Midbrain (tissue), 1 donor: Measurements from ENCODE around the gene MTMR10.

Source experiments
- DNase-seq: peaks from one replicate; lab custom pipeline; 2025; lab: John Stamatoyannopoulos, UW

MTMR10 gene, protein sequence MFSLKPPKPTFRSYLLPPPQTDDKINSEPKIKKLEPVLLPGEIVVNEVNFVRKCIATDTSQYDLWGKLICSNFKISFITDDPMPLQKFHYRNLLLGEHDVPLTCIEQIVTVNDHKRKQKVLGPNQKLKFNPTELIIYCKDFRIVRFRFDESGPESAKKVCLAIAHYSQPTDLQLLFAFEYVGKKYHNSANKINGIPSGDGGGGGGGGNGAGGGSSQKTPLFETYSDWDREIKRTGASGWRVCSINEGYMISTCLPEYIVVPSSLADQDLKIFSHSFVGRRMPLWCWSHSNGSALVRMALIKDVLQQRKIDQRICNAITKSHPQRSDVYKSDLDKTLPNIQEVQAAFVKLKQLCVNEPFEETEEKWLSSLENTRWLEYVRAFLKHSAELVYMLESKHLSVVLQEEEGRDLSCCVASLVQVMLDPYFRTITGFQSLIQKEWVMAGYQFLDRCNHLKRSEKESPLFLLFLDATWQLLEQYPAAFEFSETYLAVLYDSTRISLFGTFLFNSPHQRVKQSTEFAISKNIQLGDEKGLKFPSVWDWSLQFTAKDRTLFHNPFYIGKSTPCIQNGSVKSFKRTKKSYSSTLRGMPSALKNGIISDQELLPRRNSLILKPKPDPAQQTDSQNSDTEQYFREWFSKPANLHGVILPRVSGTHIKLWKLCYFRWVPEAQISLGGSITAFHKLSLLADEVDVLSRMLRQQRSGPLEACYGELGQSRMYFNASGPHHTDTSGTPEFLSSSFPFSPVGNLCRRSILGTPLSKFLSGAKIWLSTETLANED

DNA sequence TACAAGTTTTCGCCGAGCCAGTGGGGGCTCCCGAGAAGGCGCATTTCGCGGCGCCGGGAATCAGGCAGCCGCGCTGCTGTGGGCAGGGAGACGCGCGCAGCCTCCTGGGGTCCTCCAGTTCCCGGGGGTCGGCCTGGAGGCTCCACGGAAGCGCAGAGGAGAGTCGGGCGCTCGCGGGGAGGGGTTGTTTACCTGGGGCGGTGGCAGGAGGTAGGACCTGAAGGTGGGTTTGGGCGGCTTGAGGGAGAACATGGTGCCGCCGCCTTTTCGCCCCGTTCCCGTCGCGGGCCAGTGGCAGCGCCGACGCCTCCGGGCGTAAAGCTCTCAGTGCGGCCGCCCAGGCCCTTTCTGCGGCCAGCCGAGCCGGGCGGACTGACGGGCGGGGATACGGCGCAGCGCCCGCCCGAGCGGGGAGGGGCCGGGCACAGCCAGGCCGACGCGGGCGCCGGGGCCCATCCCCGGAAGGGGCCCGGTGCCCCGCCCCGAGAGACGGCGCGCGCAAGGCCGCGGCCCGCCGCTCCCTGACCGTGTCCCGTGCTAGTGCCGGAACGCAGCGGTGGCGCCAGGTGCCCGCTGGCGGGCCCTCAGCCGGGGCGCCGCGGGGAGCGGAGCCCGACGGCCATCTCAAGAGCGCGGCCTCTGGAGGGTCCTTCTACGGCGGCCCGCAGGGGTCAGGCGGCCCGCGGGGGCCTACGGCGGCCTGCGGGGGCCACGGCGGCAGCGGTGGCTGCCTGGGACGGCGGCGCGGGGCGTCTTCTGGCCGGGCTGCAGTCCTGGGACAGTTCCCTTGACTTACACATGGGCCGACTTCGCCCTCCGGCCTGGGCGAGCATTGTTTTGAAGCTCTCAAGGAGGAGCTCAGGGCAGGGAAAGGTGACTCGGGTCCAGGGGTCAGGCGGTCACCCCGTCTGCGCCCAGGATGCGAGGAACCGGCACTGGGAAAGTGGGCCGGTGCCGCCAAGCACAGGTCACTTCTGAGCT is at the start of gene MTMR10:
TSS of gene MTMR10 (minus strand) at position 374 of the 981 bp plus-strand sequence. CDS start at position 252, 122 bp downstream.
- peak; percentile 87 for DNase-seq

DNA sequence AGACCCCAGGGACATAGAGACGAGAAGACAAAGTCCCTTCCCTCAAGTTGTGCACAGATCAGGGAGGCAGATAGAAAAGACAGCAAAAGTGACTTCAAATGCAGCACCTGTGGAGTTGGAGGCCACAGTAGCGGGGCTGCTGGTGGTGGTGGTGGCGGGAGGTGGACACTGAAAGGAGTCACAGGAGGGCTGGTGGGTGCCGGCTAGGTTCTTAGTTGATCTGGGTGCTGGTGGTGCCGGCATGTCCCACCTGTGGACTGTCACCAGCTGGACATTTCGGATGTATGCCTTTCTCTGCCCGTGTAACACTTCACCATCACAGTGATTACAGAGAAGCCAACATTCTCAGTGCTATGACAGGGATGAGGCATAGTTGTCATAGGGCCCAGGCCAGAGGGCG is 49.2 kb upstream of the MTMR10 start:
- no peak for DNase-seq

DNA sequence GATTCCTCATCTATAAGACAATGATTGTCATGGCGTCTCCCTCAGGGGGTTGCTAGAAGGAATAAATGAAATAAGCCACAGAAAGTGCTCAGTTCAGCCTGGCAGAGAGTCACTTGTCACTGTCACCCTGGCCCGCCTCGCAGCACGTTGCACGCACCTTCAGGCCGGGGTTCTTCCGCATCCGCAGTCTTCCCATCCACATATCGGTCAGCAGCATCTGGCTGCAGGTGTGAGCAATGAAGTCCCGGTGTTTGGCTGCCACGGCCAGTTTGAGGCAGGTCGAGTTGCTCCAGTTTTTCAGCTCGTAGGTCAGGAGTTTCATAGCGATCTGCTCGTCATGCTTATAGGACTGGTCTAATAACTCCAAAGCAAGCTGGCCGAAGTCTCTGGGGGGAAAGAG is 48.5 kb upstream of the MTMR10 start:
- no peak for DNase-seq

DNA sequence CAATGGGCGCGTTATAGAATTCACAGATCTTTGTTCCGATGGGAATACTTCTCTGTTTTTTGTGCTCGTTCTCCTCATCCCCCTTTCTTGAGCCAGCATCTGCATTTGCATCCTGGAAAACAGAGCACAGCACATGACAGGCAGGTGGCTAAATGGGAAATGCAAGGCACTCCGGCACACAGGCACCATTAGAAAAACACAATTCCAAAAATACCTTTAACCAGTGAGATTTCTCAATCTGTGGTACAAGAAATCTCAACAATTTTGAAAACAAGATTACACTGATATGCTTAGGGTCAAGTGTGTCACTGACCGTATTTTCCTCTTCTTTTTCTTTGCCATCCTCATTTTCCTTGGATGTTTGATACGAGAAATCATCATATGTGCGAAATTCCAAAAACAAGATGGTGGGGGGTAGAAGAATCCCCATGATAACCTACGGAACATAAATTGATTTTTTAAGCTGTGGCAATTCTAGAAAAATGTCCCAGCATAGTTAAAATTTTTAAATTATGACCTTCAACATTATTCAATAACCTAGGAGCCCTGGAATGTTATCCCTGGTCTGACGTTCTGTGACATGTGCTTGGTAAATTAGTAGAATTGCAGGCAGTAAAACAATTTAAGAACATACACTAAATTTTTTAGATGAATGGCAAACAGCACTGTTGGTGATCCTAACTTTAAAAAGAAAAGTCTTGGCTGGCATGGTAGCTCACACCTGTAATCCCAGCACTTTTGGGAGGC is 46.5 kb upstream of the MTMR10 start:
- no peak for DNase-seq

DNA sequence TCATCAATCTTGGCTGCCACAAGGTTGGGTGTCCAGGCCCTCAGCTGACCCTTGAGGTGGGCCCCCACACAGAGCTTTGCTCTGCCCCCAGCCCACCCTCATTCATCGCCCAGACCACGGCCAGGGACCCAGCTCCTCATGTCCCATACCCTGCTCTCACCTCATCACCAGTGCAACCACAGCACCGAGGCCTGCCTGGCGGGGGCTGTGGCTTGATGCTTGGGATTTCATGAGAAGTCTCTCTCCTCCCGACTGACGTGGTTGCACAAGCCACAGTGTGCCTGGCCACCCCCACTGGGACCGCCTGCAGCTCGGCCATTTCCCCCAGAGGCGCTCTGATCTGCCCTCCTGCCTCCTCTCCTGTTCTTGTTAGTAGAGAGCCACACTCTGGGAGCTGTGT is 45.4 kb upstream of the MTMR10 start:
- DNase-seq = no peak

DNA sequence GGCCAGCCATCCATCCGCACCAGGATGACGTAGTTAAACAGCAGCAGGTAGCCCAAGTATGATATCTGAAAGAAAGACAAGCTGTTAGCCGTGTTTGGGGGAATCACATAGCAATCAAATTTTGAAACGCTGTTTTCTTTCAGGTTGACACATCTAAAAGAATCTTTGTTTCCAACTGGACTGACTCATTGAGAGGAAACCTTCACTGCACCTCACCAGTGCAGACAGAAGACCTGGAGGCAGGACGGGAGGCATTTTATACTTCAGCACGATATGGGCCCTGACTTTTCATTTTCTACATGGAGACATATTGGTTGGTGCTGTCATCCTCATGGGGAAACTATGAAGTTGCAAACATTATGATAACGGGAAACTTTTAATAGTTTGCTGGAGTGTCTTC is 44.2 kb upstream of the MTMR10 start:
- DNase-seq = no peak

DNA sequence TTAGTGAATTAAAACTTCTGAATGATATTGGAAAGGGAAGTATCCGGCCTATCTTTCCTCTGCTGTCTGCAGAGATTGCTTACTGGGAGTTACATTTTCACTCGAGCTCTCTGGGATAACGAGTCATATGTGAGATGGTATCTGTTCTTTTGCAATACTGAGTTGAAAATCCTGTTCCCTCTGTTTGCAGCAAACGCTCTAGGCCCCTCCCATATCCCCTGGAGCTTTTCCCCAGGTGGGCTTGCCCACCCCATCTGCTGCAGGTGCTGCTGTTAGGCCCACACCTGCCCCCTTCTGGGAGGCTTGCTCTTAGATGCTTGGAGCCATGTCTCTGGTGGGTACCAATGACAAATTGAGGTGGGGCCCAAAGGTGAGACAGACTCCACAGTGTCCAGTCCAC is 42.7 kb upstream of the MTMR10 start:
- no peak for DNase-seq

DNA sequence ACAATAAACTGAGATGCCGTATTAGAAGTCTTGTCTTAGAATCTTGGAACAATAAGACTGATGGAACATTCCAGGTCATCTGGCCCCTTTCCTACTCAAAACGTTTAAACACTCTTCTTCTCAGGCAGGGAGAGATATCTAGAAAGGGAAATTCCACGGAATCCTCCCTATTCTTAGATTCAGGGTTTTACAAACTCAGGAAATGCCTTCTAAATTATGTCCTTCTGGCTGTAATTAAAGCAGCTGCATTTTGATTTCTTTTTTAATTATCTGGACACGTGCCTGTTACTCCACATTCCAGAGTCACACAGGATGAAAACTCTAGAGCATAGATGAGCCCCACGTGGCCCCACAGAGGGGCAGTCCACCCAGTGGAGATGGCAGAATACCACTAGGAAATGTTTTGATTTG is 41.5 kb upstream of the MTMR10 start:
- DNase-seq = no peak

DNA sequence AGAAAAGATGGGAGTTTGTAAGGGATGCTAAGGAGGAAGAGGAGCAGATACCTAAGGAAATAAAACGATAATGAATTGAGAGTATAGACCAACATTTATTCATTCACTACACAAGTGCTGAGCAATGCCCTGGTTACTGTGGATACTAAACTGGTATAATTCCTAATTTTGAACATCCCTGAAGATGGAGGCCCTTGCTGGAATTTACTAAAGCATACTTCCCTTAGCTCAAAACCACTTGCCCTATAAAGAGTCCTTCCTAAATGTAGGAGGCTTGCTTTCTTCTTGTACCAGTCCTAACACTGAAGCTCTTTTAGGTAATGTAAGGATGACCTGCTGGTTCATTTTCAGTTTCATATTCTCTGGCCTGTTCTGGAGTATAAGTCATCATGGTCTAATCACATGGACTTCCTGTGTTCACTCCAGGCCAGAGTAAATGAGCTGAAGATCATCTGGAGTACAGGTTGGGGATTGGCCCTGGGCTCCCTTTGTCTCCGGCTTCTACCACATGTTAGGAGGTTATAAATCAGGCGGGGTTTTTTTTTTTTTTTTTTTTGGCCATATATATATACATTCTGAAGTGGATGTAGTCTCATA is 40.1 kb upstream of the MTMR10 start:
- no peak for DNase-seq

DNA sequence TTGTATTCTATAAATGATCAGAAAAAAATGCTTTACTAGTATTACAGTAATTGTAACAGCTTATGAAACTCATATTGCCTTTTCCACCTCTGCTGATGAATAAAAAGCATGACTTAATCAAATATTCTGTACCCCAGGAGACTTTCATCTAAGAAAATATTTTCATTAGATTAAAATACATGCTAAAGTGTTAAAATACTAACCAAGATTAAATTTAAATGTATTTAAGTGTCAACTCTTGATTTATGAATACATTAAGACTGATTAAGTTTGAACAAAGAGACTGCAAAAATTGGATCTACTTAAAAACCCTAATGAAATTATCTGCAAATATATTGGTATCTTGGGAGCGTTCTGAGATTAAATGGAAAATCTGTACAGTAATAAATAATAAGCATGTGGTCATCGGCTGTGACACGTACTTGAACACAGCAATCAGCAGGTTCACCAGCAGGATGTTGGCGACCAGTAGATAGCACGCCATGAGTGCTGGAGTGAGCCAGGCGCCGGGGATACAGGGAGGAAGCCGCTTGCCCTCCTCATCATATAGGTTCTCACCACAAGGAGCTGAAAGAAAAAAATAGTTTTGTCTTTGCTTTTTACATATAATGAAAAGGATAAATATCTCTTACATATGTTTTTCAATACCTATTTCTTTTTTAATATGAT is 36.6 kb upstream of the MTMR10 start:
- DNase-seq = no peak

DNA sequence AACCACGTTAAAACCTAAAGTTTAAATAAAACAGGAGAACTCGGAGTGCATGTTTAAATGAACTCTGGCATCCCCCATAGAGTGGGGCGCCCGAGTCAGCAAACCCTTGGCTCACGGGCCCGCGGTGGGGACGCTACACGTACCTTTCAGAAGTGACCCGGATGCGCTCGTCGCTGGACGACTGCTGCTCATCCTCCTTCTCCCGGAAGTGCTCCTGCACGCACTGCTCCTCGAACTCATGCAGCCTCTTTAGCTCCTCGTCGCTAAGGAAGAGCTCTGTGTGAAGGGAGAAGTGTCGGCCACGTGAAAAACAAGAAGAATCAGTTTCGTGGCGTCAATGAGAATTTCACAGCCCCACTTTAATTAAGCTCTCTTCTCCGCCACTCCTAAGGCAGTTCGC is 34.6 kb upstream of the MTMR10 start:
- DNase-seq = no peak

DNA sequence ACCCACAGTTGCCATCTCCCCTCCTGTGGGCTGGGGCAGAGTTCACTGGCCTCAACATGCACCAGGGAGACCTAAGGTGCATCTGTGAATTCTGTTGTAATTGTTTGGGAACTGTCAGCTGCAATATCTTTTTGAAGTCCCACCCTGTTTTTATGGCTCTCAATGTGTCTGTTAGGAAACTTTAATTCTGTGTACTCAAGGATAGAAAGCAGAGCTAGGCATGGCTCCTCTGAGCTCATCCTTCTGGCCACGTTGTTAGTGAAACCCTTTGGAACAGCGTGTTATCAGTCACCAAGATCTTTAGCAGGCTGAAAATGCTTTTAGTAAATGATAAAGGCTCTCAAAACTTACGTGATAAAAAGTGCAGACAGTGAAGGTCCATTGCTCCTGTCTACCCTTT is 33.6 kb upstream of the MTMR10 start:
- DNase-seq = no peak

DNA sequence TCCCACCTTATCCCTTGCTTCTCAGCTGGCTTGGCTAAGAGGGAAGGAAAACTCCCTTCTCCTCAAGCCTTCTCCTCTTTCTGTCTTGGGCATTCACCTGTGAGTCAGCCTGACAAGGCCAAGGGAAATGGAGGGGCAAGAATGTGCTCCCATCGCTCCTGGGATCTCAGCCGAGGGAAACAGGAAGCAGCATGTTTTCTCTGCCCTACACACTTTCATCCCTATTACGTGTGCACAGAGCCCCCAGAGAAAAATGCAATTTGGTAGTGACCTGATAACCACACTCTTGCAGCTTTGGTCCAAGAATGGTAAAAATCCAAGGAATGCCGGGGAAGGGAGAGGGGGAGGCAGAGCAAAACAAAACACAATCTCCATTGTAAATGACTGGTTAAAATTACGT is 32.9 kb upstream of the MTMR10 start:
- DNase-seq = no peak

DNA sequence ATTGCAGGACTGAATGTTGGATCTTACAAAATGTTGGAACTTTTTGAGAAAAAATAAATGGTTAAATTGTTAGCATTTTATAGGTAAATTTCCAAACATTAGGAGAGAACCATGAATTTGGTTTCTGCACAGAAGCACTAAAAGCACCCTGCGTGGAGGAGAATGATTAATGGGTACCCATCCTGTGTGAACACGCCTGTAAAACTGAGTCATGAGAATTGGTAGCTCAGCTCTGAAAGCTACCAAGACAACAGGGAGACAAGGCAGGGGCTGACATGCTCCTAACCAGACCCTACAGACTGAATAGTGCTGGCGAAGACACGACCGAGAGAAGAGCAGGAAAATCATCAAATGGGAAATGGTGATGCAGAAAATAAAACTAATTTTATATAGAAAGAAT is 32.4 kb upstream of the MTMR10 start:
- DNase-seq = no peak

DNA sequence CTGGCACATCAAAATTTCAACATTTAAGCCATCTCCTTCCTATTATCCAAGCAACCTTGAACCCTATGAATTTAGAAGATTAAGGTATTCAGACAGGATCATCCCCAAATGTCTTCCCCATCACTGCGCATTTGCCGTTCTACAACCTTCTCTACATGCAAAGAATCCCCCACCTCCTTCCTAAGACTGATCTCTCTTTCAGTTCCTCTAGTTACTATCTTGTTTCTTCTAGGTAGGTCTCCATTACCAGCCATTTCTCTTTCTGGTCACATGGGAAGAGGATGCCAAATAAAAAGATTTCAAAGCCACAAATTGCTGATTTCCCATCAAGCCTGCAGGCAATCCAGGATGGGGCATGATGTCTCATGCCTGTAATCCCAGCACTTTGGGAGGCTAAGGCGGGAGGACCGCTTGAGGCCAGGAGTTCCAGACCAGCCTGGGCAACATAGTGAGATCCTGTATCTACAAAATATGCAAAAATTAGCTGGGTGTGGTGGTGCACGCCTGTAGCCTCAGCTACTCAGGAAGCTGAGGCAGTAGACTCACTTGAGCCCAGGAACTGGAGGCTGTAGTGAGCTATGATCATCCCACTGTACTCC is 29.7 kb upstream of the MTMR10 start:
- DNase-seq = no peak

DNA sequence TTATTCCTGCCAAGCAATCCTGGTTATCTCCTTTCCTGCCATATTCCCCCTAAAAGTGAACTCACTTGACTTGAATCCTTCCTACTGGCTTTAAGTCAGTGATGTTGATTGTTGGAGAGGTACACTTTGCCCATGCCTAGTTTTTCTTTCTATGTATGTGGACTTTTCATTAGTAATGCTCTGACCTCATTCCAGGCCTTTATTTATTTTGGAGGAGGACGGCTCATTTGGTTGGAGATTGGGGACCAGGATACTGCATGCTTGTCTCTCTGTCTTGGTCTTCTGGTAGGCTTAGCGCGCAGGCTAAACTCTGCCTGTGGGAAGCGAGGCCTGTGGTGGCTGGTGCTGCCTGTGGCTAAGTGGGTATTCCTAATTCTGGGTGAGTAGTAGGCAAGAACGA is 29.1 kb upstream of the MTMR10 start:
- no peak for DNase-seq

DNA sequence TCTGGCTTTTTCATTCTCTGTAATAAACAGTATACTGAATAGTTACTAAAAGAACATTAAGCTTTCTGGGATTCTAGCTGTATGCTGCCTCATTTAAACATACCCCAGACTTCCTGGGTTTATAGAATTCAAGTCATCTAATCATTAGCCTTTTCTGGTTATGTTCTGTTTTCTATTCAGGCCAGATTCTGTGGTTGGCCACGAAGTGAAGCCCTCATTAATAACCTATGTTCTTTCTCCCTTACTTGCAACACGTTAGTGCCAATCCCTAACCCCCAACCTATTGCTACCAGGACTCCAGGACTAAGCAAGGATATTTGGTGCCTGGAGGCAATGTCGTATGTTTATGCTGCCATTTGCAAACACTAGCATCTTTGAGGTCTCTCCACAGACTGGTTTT is 28.6 kb upstream of the MTMR10 start:
- no peak for DNase-seq

DNA sequence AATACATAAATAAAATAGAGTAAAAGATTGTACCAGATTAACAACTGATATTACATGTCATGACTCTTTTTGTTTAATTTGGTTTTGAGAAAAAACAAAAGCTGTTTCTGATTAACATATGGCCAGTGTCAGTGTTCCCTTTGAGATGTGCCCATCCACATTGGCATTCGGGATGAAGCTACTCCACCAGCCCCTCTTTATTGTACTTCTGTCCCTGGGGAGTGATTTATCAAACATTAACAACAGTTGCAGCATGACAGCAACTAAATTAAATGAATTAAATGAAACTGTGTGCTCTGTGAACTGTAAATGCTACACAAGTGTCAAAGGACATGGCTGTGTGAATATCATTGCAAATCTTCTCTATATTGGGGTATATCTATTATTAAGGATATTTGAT is 25.9 kb upstream of the MTMR10 start:
- DNase-seq = no peak

DNA sequence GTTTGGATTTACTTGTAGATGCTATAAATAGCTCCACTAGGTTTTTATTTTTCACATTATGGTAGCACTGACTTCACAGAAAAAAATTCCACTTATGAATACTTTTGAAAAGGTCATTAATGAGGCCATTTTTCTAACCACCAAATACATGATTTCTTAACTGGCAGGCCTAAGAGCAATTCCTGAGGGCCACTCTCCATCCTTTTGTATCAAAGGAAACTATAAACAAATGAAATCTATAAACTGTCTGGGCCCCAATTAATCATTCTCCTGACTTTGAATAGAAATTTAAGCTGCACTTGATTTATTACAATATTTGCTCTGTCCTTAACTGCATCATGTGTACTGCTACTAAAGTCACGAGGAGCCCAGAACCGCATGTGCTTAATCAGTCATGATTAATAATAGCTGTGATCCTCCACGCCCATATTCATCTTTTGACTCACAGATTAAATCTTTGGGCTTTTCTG is 25.1 kb upstream of the MTMR10 start:
- no peak for DNase-seq

DNA sequence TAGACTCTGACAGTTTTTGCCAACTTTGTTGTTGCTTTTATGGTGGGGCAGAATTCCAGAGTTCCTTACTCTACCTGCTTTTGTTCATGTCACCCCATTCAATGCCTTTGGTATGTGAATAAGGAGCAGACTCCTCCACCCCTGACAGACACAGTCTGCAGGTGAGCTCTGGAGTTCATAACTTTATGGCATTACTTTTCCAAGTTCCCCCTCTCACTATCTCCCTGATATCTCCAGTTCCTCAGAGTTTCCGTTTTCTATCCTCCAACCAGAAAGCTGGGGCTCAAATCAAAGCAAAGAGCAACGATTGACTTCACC is 23.1 kb upstream of the MTMR10 start:
- no peak for DNase-seq
